ENCODE measurements around the gene CACNA2D1.

GRCh38 chr7:82358009-82358578 is 85.5 kb downstream of the CACNA2D1 start:
- TF ChIP-seq, protein P1, sequence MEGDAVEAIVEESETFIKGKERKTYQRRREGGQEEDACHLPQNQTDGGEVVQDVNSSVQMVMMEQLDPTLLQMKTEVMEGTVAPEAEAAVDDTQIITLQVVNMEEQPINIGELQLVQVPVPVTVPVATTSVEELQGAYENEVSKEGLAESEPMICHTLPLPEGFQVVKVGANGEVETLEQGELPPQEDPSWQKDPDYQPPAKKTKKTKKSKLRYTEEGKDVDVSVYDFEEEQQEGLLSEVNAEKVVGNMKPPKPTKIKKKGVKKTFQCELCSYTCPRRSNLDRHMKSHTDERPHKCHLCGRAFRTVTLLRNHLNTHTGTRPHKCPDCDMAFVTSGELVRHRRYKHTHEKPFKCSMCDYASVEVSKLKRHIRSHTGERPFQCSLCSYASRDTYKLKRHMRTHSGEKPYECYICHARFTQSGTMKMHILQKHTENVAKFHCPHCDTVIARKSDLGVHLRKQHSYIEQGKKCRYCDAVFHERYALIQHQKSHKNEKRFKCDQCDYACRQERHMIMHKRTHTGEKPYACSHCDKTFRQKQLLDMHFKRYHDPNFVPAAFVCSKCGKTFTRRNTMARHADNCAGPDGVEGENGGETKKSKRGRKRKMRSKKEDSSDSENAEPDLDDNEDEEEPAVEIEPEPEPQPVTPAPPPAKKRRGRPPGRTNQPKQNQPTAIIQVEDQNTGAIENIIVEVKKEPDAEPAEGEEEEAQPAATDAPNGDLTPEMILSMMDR (IDR thresholded peaks at IDR 0.05) = no peak
- no peak for TF ChIP-seq POLR2A (IDR thresholded peaks at IDR 0.05; ENCODE audit: low read depth)
- TF ChIP-seq EP300 (IDR thresholded peaks at IDR 0.05) = no peak
- TF ChIP-seq POLR2AphosphoS5 (IDR thresholded peaks at IDR 0.05) = no peak
